ENCODE results near the gene POLA1.

DNA sequence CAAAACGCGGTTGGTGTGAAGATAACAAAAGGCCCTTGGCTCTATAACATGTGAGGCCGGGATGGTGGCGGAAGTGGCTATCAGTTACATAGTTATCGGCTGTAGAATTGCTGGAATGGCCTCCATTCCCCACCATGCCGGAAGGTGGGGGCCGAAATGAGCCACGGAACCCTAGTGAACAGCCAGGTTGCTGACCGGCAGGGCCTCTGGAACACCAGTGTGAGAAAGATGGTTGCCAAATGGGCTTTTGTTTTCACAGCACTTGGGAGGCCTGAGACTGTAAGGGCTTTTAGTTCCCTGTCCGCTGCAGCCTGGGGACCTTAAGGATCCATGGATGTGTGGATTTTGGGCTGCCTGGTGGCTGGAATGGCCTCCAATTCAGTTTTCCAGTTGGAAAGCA lies 345.3 kb downstream of the POLA1 start:
- TF ChIP-seq, protein P1, sequence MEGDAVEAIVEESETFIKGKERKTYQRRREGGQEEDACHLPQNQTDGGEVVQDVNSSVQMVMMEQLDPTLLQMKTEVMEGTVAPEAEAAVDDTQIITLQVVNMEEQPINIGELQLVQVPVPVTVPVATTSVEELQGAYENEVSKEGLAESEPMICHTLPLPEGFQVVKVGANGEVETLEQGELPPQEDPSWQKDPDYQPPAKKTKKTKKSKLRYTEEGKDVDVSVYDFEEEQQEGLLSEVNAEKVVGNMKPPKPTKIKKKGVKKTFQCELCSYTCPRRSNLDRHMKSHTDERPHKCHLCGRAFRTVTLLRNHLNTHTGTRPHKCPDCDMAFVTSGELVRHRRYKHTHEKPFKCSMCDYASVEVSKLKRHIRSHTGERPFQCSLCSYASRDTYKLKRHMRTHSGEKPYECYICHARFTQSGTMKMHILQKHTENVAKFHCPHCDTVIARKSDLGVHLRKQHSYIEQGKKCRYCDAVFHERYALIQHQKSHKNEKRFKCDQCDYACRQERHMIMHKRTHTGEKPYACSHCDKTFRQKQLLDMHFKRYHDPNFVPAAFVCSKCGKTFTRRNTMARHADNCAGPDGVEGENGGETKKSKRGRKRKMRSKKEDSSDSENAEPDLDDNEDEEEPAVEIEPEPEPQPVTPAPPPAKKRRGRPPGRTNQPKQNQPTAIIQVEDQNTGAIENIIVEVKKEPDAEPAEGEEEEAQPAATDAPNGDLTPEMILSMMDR (IDR thresholded peaks at IDR 0.05): no peak
- TF ChIP-seq EP300 (IDR thresholded peaks at IDR 0.05): no peak
